PC-9 (cell line): ENCODE measurements around the gene MLN.

ENCODE experiments used
- EZH2 ChIP-seq: fragments of 200-600 bp; sonication (generic); IDR thresholded peaks from 2 replicates; pipeline ENCODE4 v1.8.0; 2017; ENCODE audit warnings: antibody characterized with exemption, low read depth
- TF ChIP-seq, protein P1 (sequence below): fragments of 200-600 bp; sonication (generic); conservative IDR thresholded peaks from 2 replicates; pipeline ENCODE4 v1.6.1; 2017; ENCODE audit warnings: mixed run types, antibody characterized with exemption, mild to moderate bottlenecking, moderate library complexity

- TF ChIP-seq, protein P1, sequence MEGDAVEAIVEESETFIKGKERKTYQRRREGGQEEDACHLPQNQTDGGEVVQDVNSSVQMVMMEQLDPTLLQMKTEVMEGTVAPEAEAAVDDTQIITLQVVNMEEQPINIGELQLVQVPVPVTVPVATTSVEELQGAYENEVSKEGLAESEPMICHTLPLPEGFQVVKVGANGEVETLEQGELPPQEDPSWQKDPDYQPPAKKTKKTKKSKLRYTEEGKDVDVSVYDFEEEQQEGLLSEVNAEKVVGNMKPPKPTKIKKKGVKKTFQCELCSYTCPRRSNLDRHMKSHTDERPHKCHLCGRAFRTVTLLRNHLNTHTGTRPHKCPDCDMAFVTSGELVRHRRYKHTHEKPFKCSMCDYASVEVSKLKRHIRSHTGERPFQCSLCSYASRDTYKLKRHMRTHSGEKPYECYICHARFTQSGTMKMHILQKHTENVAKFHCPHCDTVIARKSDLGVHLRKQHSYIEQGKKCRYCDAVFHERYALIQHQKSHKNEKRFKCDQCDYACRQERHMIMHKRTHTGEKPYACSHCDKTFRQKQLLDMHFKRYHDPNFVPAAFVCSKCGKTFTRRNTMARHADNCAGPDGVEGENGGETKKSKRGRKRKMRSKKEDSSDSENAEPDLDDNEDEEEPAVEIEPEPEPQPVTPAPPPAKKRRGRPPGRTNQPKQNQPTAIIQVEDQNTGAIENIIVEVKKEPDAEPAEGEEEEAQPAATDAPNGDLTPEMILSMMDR = no peak
- no peak for TF ChIP-seq EZH2
These were observed 3.4 kb downstream of the MLN start for GRCh38 chr6:33800248-33800969.
